Hepatic stellate cell (primary cell): ENCODE data around the gene SPC24.
"Not testable (repeated sequence)": the region's sequence is repeated elsewhere in the genome, so short reads cannot be mapped to it uniquely, and the experiment has no call there.

Source experiments
- DNase-seq: peaks from one replicate; pipeline ENCODE4 v3.0.0; 2011; ENCODE audit warnings: low spot score

Gene SPC24

GRCh38 chr19:11125994-11126685 is 29.4 kb downstream of the SPC24 start:
- peak; percentile 69 for DNase-seq

GRCh38 chr19:11124157-11124556 is 31.4 kb downstream of the SPC24 start:
- DNase-seq, result not testable (repeated sequence)

DNA sequence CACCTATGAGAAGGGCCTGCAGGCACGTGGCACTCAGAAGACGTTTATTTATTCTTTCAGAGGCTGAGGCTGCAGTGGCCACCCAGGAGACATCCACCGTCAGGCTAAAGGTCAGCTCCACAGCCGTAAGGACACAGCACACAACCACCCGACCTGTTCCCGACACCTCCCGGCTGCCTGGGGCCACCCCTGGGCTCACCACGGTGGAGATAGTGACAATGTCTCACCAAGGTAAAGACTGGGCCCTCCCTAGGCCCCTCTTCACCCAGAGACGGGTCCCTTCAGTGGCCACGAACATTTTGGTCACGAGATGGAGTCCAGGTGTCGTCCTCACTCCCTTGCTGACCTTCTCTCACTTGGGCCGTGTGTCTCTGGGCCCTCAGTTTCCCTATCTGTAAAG is 32.5 kb downstream of the SPC24 start:
- no peak for DNase-seq

DNA sequence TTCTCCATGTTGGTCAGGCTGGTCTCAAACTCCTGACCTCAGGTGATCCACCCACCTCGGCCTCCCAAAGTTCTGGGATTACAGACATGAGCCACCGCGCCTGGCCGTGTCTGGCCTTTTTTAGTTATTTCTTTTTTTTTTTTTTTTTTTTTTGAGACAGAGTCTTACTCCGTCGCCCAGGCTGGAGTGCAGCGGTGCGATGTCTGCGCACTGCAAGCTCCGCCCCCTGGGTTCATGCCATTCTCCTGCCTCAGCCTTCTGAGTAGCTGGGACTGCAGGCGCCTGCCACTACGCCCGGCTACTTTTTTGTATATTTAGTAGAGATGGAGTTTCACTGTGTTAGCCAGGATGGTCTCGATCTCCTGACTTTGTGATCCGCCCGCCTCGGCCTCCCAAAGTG is 33.6 kb downstream of the SPC24 start:
- not testable (repeated sequence) for DNase-seq

- DNase-seq, result no peak
Measured at GRCh38 chr19:11116507-11116906, 39.1 kb downstream of the SPC24 start.

DNA sequence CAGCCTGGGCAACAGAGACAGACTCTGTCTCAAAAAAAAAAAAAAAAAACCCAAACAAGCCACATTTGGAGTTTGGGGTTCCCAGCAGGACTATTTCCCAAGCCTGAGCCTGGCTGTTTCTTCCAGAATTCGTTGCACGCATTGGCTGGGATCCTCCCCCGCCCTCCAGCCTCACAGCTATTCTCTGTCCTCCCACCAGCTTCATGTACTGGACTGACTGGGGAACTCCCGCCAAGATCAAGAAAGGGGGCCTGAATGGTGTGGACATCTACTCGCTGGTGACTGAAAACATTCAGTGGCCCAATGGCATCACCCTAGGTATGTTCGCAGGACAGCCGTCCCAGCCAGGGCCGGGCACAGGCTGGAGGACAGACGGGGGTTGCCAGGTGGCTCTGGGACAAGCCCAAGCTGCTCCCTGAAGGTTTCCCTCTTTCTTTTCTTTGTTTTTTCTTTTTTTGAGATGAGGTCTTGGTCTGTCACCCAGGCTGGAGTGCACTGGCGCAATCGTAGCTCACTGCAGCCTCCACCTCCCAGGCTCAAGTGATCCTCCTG is 39.6 kb downstream of the SPC24 start:
- no peak for DNase-seq

- no peak for DNase-seq
Measured at GRCh38 chr19:11115042-11115441, 40.5 kb downstream of the SPC24 start.

- no peak for DNase-seq
Measured at GRCh38 chr19:11113140-11113708, 42.4 kb downstream of the SPC24 start.

DNA sequence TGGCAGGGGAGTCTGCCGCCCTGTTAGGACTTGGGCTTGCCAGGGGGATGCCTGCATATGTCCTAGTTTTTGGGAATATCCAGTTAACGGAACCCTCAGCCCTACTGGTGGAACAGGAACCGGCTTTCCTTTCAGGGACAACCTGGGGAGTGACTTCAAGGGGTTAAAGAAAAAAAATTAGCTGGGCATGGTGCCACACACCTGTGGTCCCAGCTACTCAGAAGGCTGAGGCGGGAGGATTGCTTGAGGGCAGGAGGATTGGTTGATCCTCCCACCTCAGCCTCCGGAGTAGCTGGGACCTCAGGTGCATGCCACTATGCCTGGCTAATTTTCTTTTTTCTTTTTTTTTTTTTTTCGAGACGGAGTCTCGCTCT is 43.8 kb downstream of the SPC24 start:
- DNase-seq, result no peak

GRCh38 chr19:11111117-11111770 is 44.3 kb downstream of the SPC24 start:
- no peak for DNase-seq

DNA sequence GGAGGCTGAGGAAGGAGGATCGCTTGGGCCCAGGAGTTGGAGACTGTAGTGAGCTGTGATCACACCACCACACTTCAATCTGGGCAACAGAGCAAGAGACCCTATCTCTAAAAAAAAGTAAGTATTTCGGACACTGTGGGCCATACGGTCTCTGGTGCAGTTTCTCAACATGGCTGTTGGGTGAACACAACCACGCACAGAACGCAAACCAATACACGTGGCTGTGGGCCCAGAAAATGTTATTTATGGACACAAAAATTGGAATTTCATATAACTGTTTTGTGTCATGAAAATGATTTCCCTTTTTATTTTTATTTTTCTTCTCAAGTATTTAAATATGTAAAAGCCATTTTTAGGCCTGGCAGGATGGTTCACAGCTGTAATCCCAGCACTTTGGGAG is 46.8 kb downstream of the SPC24 start:
- no peak for DNase-seq

DNA sequence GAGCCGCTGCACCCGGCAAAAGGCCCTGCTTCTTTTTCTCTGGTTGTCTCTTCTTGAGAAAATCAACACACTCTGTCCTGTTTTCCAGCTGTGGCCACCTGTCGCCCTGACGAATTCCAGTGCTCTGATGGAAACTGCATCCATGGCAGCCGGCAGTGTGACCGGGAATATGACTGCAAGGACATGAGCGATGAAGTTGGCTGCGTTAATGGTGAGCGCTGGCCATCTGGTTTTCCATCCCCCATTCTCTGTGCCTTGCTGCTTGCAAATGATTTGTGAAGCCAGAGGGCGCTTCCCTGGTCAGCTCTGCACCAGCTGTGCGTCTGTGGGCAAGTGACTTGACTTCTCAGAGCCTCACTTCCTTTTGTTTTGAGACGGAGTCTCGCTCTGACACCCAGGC is 49.1 kb downstream of the SPC24 start:
- DNase-seq, result no peak

GRCh38 chr19:11105014-11105636 is 50.5 kb downstream of the SPC24 start:
- no peak for DNase-seq

DNA sequence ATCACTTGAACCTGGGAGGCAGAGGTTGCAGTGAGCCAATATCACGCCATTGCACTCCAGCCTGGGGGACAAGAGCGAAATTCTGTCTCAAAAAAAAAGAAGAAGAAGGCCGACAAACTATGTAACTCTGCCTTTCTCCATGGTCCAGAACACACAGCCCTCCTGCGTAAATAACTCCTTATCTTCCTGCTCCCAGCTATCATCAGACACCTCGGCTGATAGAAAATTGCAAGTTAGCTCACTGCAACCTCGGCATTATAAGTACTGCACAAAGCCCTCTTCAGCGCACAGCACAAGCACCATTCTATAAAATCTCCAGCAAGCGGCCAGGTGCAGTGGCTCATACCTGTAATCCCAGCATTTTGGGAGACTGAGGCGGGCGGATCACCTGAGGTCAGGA is 51.9 kb downstream of the SPC24 start:
- not testable (repeated sequence) for DNase-seq

- no peak for DNase-seq
Measured at GRCh38 chr19:11102944-11103343, 52.6 kb downstream of the SPC24 start.

DNA sequence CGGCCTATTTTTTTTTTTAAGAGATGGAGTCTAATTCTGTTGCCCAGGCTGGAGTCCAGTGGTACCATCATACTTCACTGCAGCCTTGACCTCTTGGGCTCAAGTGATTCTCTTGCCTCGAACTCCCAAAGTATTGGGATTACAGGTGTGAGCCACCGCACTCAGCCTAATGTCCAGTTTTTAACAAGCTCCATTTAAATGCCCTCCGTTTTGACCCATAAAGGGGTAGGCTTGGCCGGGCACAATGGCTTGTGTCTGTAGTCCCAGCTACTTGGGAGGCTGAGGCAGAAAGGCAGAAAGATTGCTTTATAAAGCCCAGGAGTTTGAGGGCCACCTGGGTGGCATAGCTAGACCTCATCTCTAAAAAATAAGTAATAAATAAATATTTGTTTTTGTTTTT is 54.5 kb downstream of the SPC24 start:
- DNase-seq, result no peak

DNA sequence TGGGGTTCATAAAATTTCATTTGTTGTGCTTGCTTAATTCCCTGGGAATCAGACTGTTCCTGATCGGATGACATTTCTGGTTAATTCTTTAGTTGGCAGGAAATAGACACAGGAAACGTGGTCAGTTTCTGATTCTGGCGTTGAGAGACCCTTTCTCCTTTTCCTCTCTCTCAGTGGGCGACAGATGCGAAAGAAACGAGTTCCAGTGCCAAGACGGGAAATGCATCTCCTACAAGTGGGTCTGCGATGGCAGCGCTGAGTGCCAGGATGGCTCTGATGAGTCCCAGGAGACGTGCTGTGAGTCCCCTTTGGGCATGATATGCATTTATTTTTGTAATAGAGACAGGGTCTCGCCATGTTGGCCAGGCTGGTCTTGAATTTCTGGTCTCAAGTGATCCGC is 55.5 kb downstream of the SPC24 start:
- DNase-seq, result no peak

- DNase-seq, result no peak
Measured at GRCh38 chr19:11098861-11099260, 56.7 kb downstream of the SPC24 start.

GRCh38 chr19:11098327-11098726 is 57.3 kb downstream of the SPC24 start:
- DNase-seq, result no peak

DNA sequence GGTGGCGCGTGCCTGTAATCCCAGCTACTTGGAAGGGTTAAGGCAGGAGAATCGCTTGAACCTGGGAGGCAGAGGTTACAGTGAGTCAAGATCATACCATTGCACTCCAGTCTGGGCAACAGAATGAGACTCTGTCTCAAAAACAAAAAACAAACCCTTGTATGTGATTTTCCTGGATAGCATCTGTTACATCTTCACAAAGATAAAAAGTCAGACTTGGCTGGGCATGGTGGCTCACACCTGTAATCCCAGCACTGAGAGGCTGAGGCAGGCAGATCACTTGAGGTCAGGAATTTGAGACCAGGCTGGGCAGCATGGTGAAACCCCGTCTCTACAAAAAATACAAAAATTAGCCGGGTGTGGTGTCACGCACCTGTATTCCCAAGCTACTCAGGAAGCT is 58.2 kb downstream of the SPC24 start:
- not testable (repeated sequence) for DNase-seq

GRCh38 chr19:11096210-11096841 is 59.3 kb downstream of the SPC24 start:
- DNase-seq, result no peak
